ENCODE data around the gene GALT. TPM values are rescaled to one million over a fixed set of nuclear protein-coding genes. Genes with fewer than 3 reads are reported as not detected.

GALT gene
- total RNA-seq, 8 experiments from 2014 or later, result 25.4 to 59.7 (median 34.1) TPM

GRCh38 chr9:34685591-34685990 lies 39.1 kb downstream of the GALT start:
- no peak overlapping the region for H3K27ac ChIP-seq
- no peak for ATAC-seq (replicated peaks in 6 of 8)
- H3K4me1 ChIP-seq (replicated peaks in 1 of 2), result no peaks in the 10 kb centered on the region
- in situ Hi-C loops (cut with MboI; ENCODE audit: low pct_unique_long_range_greater_than_20kb in 2 of 9, low sequenced_read_pairs in 9 of 9, unreplicated experiment in 9 of 9), result no loop called here
- 6 to 100% (median 58%) methylated on average over 1 to 3 of the region's 4 CpGs; no CpG with 5 or more reads in 2 of the 10 experiments for WGBS, 10 experiments
- no peak overlapping the region for H3K4me3 ChIP-seq

GRCh38 chr9:34686231-34686630 lies 39.8 kb downstream of the GALT start:
- H3K4me1 ChIP-seq (replicated peaks in 1 of 2), result no peaks in the 10 kb centered on the region
- H3K4me3 ChIP-seq, result no peak overlapping the region
- WGBS, 10 experiments, result 8 to 100% (median 88%) methylated on average over 1 to 4 of the region's 5 CpGs; no CpG with 5 or more reads in 2 of the 10 experiments
- in situ Hi-C loops (cut with MboI; ENCODE audit: low pct_unique_long_range_greater_than_20kb in 2 of 9, low sequenced_read_pairs in 9 of 9, unreplicated experiment in 9 of 9), result no loop called here
- ATAC-seq (replicated peaks in 6 of 8), result no peak
- H3K27ac ChIP-seq, result no peak overlapping the region

GRCh38 chr9:34686732-34687131 lies 40.3 kb downstream of the GALT start:
- in situ Hi-C loops (cut with MboI; ENCODE audit: low pct_unique_long_range_greater_than_20kb in 2 of 9, low sequenced_read_pairs in 9 of 9, unreplicated experiment in 9 of 9), result no loop called here
- Histone ChIP-seq H3K27ac (no peak overlapping the region), H3K4me3 (no peak overlapping the region), H3K4me1 (replicated peaks in 1 of 2) (no peaks in the 10 kb centered on the region)
- peak in 1 of 8 experiments; percentile 29 for ATAC-seq (replicated peaks in 6 of 8)
- 50 to 83% methylated on average over 1 of the region's 1 CpG; no CpG with 5 or more reads in 8 of the 10 experiments for WGBS, 10 experiments

GRCh38 chr9:34687276-34688030 lies 41.0 kb downstream of the GALT start:
- 0 to 100% (median 72%) methylated on average over 1 to 7 of the region's 10 CpGs; no CpG with 5 or more reads in 2 of the 10 experiments for WGBS, 10 experiments
- no peak for ATAC-seq (replicated peaks in 6 of 8)

GRCh38 chr9:34688329-34689115 lies 42.0 kb downstream of the GALT start:
- Histone ChIP-seq H3K4me1 (replicated peaks in 1 of 2) (no peaks in the 10 kb centered on the region), H3K27ac (no peak overlapping the region), H3K4me3 (no peak overlapping the region)
- no peak for ATAC-seq (replicated peaks in 6 of 8)
- in situ Hi-C loops (cut with MboI; ENCODE audit: low pct_unique_long_range_greater_than_20kb in 2 of 9, low sequenced_read_pairs in 9 of 9, unreplicated experiment in 9 of 9), result no loop called here
- 30 to 100% (median 69%) methylated on average over 1 to 3 of the region's 5 CpGs; no CpG with 5 or more reads in 4 of the 10 experiments for WGBS, 10 experiments

More at GRCh38 chr9:34687276-34688030, 41.0 kb downstream of the GALT start:
- H3K4me3 ChIP-seq, result no peak overlapping the region
- H3K4me1 ChIP-seq (replicated peaks in 1 of 2), result no peaks in the 10 kb centered on the region
- no peak overlapping the region for H3K27ac ChIP-seq
- in situ Hi-C loops (cut with MboI; ENCODE audit: low pct_unique_long_range_greater_than_20kb in 2 of 9, low sequenced_read_pairs in 9 of 9, unreplicated experiment in 9 of 9), result no loop called here

GRCh38 chr9:34689116-34689470 lies 42.6 kb downstream of the GALT start:
- no peak for ATAC-seq (replicated peaks in 6 of 8)
- no peak overlapping the region for H3K4me3 ChIP-seq
- 0 to 100% (median 87%) methylated on average over 1 to 3 of the region's 4 CpGs; no CpG with 5 or more reads in 2 of the 10 experiments for WGBS, 10 experiments
- no peak overlapping the region for H3K27ac ChIP-seq
- in situ Hi-C loops (cut with MboI; ENCODE audit: low pct_unique_long_range_greater_than_20kb in 2 of 9, low sequenced_read_pairs in 9 of 9, unreplicated experiment in 9 of 9), result no loop called here
- H3K4me1 ChIP-seq (replicated peaks in 1 of 2), result no peaks in the 10 kb centered on the region

- 54 to 100% (median 93%) methylated on average over 1 to 7 of the region's 8 CpGs; no CpG with 5 or more reads in 3 of the 10 experiments for WGBS, 10 experiments
- no peak overlapping the region for H3K27ac ChIP-seq
- no peaks in the 10 kb centered on the region for H3K4me1 ChIP-seq (replicated peaks in 1 of 2)
- in situ Hi-C loops (cut with MboI; ENCODE audit: low pct_unique_long_range_greater_than_20kb in 2 of 9, low sequenced_read_pairs in 9 of 9, unreplicated experiment in 9 of 9), result no loop called here
- no peak for ATAC-seq (replicated peaks in 6 of 8)
- no peak overlapping the region for H3K4me3 ChIP-seq
Observed at GRCh38 chr9:34689512-34689911, 43.0 kb downstream of the GALT start.

- no peak for ATAC-seq (replicated peaks in 6 of 8)
- in situ Hi-C loops (cut with MboI; ENCODE audit: low pct_unique_long_range_greater_than_20kb in 2 of 9, low sequenced_read_pairs in 9 of 9, unreplicated experiment in 9 of 9), result no loop called here
- 77 to 89% methylated on average over 3 of the region's 6 CpGs; no CpG with 5 or more reads in 8 of the 10 experiments for WGBS, 10 experiments
- Histone ChIP-seq H3K4me3 (no peak within 1 kb of the TSS), H3K4me1 (replicated peaks in 1 of 2) (no peaks in the 10 kb centered on the region), H3K27ac (no peak within 1 kb of the TSS)
Observed at GRCh38 chr9:34690983-34691935, 44.8 kb downstream of the GALT start, which contains the start of gene CCL19. Gene CCL19, minus strand, starts transcription at chr9:34691276. Its CDS starts 137 bp downstream, at chr9:34691139.

- H3K4me1 ChIP-seq (replicated peaks in 1 of 2), result no peaks in the 10 kb centered on the region
- no peak overlapping the region for H3K27ac ChIP-seq
- WGBS, 10 experiments, result 65 to 91% (median 71%) methylated on average over 2 to 5 of the region's 5 CpGs; no CpG with 5 or more reads in 5 of the 10 experiments
- in situ Hi-C loops (cut with MboI; ENCODE audit: low pct_unique_long_range_greater_than_20kb in 2 of 9, low sequenced_read_pairs in 9 of 9, unreplicated experiment in 9 of 9), result no loop called here
- no peak for ATAC-seq (replicated peaks in 6 of 8)
- no peak overlapping the region for H3K4me3 ChIP-seq
Observed at GRCh38 chr9:34691936-34692315, 45.5 kb downstream of the GALT start.

GRCh38 chr9:34693560-34693959 lies 47.1 kb downstream of the GALT start:
- no peak for ATAC-seq (replicated peaks in 6 of 8)
- no peak overlapping the region for H3K27ac ChIP-seq
- H3K4me1 ChIP-seq (replicated peaks in 1 of 2), result no peaks in the 10 kb centered on the region
- in situ Hi-C loops (cut with MboI; ENCODE audit: low pct_unique_long_range_greater_than_20kb in 2 of 9, low sequenced_read_pairs in 9 of 9, unreplicated experiment in 9 of 9), result no loop called here
- WGBS, 10 experiments, result 28 to 100% (median 57%) methylated on average over 1 to 2 of the region's 2 CpGs; no CpG with 5 or more reads in 1 of the 10 experiments
- no peak overlapping the region for H3K4me3 ChIP-seq

GRCh38 chr9:34694811-34695210 lies 48.3 kb downstream of the GALT start:
- no peak for ATAC-seq (replicated peaks in 6 of 8)

More at GRCh38 chr9:34694811-34695210, 48.3 kb downstream of the GALT start:
- H3K4me3 ChIP-seq, result no peak overlapping the region
- H3K27ac ChIP-seq, result no peak overlapping the region
- H3K4me1 ChIP-seq (replicated peaks in 1 of 2), result no peaks in the 10 kb centered on the region
- in situ Hi-C loops (cut with MboI; ENCODE audit: low pct_unique_long_range_greater_than_20kb in 2 of 9, low sequenced_read_pairs in 9 of 9, unreplicated experiment in 9 of 9), result no loop called here
